Adipocyte (in vitro differentiated cells): ENCODE measurements around the gene MAD2L2.
"Not testable (repeated sequence)": the region's sequence is repeated elsewhere in the genome, so short reads cannot be mapped to it uniquely, and the experiment has no call there.

Experiments used
- DNase-seq: peaks from one replicate; pipeline ENCODE4 v3.0.0-alpha.2; 2015; ENCODE audit warnings: low read depth
- H3K27me3 ChIP-seq: replicated peaks from 2 replicates; pipeline ENCODE4 v1.7.0; 2013; ENCODE audit warnings: mild to moderate bottlenecking, low read length, moderate library complexity; ENCODE audit not compliant: control insufficient read depth, insufficient read depth
- H3K36me3 ChIP-seq: 2 replicates; pipeline ENCODE4 v1.7.0; 2013; ENCODE audit warnings: low read length, mild to moderate bottlenecking, moderate library complexity; ENCODE audit not compliant: control insufficient read depth, insufficient read depth, severe bottlenecking
- H3K4me1 ChIP-seq: 2 replicates; pipeline ENCODE4 v1.7.0; 2013; ENCODE audit warnings: mild to moderate bottlenecking, low read length, moderate library complexity; ENCODE audit not compliant: control insufficient read depth, insufficient read depth
- H3K4me3 ChIP-seq: 2 replicates; pipeline ENCODE4 v1.7.0; 2013; ENCODE audit warnings: mild to moderate bottlenecking, low read length, moderate library complexity
- H3K9ac ChIP-seq: 2 replicates; pipeline ENCODE4 v1.7.0; 2013; ENCODE audit warnings: mild to moderate bottlenecking, low read length, moderate library complexity
- H3K9me3 ChIP-seq: 2 replicates; pipeline ENCODE4 v1.7.0; 2013; ENCODE audit warnings: mild to moderate bottlenecking, low read length, moderate library complexity; ENCODE audit not compliant: control insufficient read depth

Gene MAD2L2

DNA sequence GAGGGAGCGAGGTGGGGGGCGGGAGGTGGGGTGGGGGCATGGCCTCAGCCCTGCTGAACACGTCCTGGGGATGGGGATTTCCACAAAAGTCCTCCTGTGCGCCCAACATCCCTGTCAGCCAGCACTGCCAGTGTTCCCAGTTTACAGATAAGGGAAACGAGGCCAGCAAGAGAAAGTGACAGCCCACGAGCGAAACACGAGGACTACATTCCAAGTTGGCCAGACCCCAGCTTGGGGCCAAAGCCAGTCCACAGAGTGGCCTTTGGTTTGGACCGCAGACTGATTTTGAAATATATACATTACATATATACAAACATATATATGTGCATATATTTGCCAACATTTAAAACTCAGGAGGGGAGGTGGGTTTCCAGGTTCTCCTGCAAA is 31.7 kb downstream of the MAD2L2 start:
- Histone ChIP-seq H3K9me3 (no peaks in the 10 kb centered on the region), H3K27me3 (peaks cover 25% of the 10 kb centered on the region), H3K9ac (no peak overlapping the region), H3K4me1 (peaks cover 6% of the 10 kb centered on the region), H3K36me3 (no peaks in the 10 kb centered on the region), H3K4me3 (no peak overlapping the region)
- no peak for DNase-seq

DNA sequence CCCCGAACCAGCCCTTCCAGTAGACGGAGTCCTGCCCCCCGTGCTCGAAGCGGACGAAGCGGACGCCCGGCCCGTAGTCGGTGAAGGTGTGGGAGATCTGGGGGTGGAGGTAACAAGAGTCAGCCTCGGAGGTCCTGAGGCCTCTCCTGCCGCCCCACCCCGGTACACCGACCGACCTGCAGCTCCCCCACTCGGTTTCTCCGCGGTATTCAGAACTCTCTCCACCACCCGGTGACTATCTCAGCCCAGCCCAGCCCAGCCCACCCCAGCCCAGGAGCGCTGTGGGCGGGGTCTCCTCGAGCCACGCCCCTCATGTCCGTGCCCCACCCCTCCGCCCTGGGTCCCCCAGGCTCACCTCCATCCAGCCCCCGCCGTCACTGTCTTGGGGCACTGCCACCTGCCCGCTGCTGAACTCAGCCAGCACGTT is 32.2 kb downstream of the MAD2L2 start:
- Histone ChIP-seq H3K4me1 (peaks cover 6% of the 10 kb centered on the region), H3K9ac (no peak overlapping the region), H3K4me3 (no peak overlapping the region), H3K9me3 (no peaks in the 10 kb centered on the region), H3K36me3 (no peaks in the 10 kb centered on the region), H3K27me3 (peaks cover 25% of the 10 kb centered on the region)
- peak; percentile 28 for DNase-seq

DNA sequence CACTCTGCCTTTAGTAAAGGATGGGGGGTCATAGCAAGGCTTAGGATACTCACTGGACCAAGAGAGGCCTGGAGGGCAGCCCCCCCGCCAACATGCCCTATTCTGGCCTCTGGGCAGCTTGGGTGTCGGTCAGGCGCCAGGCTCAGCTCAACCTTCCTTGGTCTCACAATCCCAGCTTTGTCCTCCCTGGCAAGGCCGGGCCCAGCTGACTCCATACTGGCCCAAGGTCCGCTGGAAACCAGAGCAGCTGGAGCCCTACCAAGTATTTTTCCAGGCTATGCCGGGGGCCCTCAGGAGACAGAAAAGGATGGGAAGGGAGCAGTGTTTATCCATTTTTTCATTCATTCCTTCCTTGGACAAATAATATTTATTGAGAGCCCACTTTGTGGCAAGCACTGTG is 32.9 kb downstream of the MAD2L2 start:
- H3K4me1 ChIP-seq, result peaks cover 6% of the 10 kb centered on the region
- H3K27me3 ChIP-seq, result peaks cover 25% of the 10 kb centered on the region
- no peak for DNase-seq

DNA sequence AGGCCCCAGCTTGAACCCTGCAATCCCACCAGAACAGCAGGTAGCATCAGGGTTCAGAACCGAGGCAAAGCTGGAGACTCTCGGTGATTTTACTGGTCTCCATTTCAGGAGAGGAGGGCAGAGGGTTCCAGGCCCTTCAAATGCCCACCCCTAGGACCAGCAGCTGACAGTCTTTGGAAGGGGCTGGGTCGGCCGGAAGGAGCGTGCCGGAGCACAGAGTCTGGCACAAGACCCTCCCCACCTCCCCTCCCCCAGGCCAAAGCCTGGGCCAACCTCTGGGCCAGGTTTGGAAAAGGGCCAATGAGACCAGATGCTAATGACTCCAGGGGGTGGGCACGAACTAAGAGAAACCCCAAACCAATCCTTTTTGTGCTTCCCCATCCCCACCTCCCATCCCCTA is 33.6 kb downstream of the MAD2L2 start:
- no peak overlapping the region for H3K9ac ChIP-seq
- no peak overlapping the region for H3K4me3 ChIP-seq
- H3K9me3 ChIP-seq, result no peaks in the 10 kb centered on the region
- no peaks in the 10 kb centered on the region for H3K36me3 ChIP-seq
- DNase-seq, result no peak
- H3K27me3 ChIP-seq, result peaks cover 25% of the 10 kb centered on the region
- peaks cover 6% of the 10 kb centered on the region for H3K4me1 ChIP-seq

More for the DNA sequence above, 32.9 kb downstream of the MAD2L2 start:
- Histone ChIP-seq H3K36me3 (no peaks in the 10 kb centered on the region), H3K9ac (no peak overlapping the region), H3K9me3 (no peaks in the 10 kb centered on the region), H3K4me3 (no peak overlapping the region)

DNA sequence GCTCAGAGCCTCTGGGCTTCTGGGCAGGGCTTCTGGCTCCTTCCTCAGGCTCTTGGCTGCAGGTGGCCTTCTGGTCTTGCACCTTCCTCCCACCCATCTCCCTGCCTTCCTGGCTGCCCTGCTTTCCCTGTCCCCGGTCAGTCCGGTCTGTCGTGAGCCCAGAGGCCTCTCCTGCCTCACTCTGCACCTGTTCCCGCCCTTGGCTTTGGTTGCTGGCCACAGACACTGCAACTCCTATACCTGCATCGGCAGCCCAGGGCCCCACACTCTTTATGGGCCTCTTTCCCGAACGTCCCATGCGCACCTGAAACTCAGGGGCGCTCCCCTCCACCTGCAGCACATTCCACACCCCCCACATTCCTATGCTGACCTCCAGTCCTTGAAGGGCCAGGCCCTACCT is 34.6 kb downstream of the MAD2L2 start:
- no peak for DNase-seq
- H3K4me3 ChIP-seq, result no peak overlapping the region
- H3K4me1 ChIP-seq, result peaks cover 6% of the 10 kb centered on the region

DNA sequence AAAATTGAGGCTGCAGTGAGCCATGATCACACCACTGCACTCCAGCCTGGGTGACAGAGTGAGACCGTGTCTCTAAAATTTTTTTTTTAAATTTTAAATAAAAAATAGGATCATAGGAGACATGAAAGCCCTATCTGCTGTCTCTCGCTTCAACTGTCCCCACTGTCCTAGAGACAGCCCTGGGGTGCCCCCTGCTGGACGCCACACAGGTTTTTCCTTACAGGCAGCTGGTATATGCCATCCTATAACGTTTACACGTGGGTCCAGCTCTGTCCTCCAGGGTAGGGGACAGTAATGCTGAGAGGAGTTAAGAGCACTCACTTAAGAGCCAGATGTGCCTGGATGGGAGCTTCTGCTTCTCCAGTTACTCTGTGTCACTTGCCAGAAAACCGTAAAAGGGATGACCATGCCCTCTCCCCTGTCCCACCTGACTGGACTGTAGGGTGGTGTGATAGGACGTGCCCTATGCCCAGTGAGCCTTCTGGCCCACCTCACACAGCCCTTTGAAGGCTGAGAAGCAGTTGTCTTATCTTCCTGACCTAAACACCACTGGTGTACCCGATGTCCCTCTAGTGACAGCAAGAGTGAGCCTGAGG is 35.2 kb downstream of the MAD2L2 start:
- DNase-seq, result peak; percentile 88
- no peak overlapping the region for H3K9ac ChIP-seq
- H3K9me3 ChIP-seq, result no peaks in the 10 kb centered on the region
- peaks cover 30% of the 10 kb centered on the region for H3K27me3 ChIP-seq
- peaks cover 6% of the 10 kb centered on the region for H3K4me1 ChIP-seq
- no peak overlapping the region for H3K4me3 ChIP-seq
- H3K36me3 ChIP-seq, result no peaks in the 10 kb centered on the region

More for the DNA sequence above, 34.6 kb downstream of the MAD2L2 start:
- Histone ChIP-seq H3K36me3 (no peaks in the 10 kb centered on the region), H3K9ac (no peak overlapping the region), H3K27me3 (peaks cover 28% of the 10 kb centered on the region), H3K9me3 (no peaks in the 10 kb centered on the region)

DNA sequence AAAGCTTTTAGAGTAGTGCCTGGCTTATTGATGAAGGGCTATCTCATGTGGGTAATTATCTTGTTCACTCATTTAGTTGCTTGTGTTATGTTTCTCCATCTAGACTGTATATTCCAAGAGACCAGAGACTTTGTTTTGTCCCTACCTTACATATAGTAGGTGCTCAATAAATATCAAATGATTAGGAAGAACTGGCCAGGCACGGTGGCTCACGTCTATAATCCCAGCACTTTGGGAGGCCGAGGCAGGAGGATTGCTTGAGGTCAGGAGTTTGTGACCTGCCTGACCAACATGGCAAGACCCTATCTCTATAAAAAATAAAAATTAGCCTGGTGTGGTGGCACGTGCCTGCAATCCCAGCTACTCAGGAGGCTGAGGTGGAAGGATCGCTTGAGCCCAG is 35.7 kb downstream of the MAD2L2 start:
- no peak for DNase-seq
- H3K27me3 ChIP-seq, result peaks cover 28% of the 10 kb centered on the region
- H3K4me3 ChIP-seq, result no peak overlapping the region
- no peak overlapping the region for H3K9ac ChIP-seq
- no peaks in the 10 kb centered on the region for H3K9me3 ChIP-seq
- no peaks in the 10 kb centered on the region for H3K36me3 ChIP-seq
- H3K4me1 ChIP-seq, result peaks cover 6% of the 10 kb centered on the region

DNA sequence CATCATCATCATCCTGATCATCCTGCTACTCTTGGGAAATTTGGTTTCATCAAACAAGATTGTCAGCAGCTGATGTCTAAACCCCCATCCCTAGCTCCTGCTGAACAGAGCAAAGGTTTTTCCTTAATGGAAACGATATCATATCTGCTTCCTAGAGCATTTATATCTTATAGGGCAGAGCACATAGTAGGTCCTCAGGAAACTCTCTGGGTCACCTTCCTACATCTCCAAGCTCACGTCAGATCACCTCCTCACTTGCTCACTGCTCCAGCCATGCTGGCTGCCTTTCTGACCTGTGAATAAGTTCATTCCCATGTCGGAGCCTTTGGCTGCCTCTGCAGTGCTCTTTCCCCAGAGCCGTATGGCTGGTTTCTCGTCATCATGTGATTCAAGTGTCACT is 37.2 kb downstream of the MAD2L2 start:
- Histone ChIP-seq H3K9ac (no peak overlapping the region), H3K27me3 (peaks cover 27% of the 10 kb centered on the region), H3K9me3 (no peaks in the 10 kb centered on the region), H3K4me1 (no peaks in the 10 kb centered on the region), H3K36me3 (no peaks in the 10 kb centered on the region), H3K4me3 (no peak overlapping the region)
- DNase-seq, result no peak

DNA sequence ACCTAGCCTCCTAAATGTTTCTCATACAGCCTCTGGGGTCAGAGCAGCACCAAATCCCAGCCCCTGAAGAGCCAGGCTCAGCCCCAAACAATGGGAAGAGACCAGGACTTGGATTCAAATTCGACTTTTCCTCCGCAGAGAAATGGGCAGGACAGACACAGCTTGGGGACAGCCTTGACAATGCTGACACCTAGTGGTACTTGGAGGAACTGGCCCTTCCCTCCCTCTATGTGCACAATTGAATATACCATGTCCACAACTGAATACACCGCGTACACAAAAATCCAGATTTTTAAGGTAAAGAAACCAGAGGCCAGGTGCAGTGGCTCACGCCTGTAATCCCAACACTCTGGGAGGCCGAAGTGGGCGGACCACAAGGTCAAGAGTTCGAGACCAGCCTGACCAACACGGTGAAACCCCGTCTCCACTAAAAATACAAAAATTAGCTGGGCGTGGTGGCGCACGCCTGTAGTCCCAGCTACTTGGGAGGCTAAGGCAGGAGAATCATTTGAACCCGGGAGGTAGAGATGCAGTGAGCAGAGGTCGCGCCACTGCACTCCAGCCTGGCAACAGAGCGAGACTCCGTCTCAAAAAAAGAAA is 38.4 kb downstream of the MAD2L2 start:
- not testable (repeated sequence) for H3K36me3 ChIP-seq, H3K4me3 ChIP-seq, H3K9ac ChIP-seq, H3K4me1 ChIP-seq, H3K9me3 ChIP-seq
- DNase-seq, result peak; percentile 82
- H3K27me3 ChIP-seq, result peaks cover 38% of the 10 kb centered on the region

DNA sequence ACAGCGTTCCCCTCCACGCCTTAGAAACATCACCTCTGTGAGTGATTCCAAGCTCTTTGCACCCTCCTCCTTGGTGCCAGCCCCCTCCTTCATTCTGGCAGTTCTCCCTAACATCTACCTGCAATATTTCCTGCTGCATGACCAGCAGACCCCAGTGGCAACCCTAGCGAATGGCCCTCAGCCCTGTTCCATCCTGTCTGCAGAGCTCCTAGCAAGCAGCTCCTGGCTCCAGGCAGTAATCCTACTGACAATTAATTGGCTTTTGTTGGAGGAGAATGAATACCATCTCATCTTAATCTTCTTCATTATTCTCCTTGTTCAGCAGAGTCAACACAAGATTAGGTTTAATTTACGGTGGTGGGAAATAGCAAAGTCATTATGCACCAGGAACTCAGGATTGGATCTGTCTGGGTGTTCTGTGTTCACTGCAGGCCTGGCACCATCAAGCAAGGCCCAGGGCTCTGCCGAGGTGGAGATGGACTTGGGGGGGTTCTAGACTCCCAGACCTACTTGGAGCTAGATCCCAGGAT is 39.1 kb downstream of the MAD2L2 start:
- Histone ChIP-seq H3K27me3 (peaks cover 39% of the 10 kb centered on the region), H3K9me3 (no peaks in the 10 kb centered on the region), H3K36me3 (no peaks in the 10 kb centered on the region), H3K9ac (no peak overlapping the region), H3K4me3 (no peak overlapping the region), H3K4me1 (no peaks in the 10 kb centered on the region)
- no peak for DNase-seq

DNA sequence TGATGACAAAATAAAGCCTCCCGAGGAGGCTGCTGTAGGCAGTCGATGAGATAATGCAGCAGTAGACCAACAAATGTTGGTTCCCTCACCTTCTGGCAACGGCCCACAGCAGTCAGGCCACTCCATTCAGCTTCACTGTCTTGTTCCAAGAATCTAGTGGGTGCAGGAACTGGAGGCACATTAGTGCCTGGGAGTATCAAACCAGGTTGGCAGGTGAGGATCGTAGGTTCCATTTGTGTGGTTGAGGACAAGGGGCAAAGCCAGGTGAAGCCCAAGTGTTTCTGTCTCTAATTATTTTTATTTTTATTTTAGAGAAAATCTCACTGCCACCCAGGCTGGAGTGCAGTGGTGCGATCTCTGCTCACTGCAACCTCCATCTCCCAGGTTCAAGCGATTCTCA is 40.0 kb downstream of the MAD2L2 start:
- H3K9me3 ChIP-seq, result no peaks in the 10 kb centered on the region
- H3K36me3 ChIP-seq, result no peaks in the 10 kb centered on the region
- H3K27me3 ChIP-seq, result peaks cover 40% of the 10 kb centered on the region
- DNase-seq, result no peak
- no peaks in the 10 kb centered on the region for H3K4me1 ChIP-seq
- H3K9ac ChIP-seq, result no peak overlapping the region
- no peak overlapping the region for H3K4me3 ChIP-seq

DNA sequence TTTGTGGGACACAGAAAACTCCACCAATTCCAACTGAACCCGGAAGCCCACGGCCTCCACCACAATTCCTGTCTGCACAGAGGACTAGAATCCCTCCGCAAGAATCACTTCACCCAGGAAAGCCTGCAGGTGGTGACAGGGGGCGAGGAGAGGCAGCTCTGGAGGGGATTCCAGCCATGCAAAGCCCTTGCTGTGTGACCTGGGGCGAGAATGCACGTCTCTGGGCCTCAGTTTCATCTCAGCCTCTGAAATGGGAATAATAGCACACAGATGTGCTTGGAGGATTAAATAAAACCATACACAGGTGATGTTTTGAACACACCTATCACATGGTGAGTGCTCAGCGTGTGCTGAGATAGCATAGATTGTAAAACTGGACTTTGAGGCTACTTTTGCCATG is 40.8 kb downstream of the MAD2L2 start:
- no peak for DNase-seq
- no peaks in the 10 kb centered on the region for H3K9me3 ChIP-seq
- no peaks in the 10 kb centered on the region for H3K36me3 ChIP-seq
- H3K27me3 ChIP-seq, result peaks cover 41% of the 10 kb centered on the region
- H3K4me1 ChIP-seq, result no peaks in the 10 kb centered on the region
- no peak overlapping the region for H3K4me3 ChIP-seq
- no peak overlapping the region for H3K9ac ChIP-seq
